ENCODE measurements around the gene PLA1A. TPM values are rescaled to one million over a fixed set of nuclear protein-coding genes. Genes with fewer than 3 reads are reported as not detected.

Gene PLA1A
- total RNA-seq, 1 experiment from 2014 or later = 0.75 TPM

DNA sequence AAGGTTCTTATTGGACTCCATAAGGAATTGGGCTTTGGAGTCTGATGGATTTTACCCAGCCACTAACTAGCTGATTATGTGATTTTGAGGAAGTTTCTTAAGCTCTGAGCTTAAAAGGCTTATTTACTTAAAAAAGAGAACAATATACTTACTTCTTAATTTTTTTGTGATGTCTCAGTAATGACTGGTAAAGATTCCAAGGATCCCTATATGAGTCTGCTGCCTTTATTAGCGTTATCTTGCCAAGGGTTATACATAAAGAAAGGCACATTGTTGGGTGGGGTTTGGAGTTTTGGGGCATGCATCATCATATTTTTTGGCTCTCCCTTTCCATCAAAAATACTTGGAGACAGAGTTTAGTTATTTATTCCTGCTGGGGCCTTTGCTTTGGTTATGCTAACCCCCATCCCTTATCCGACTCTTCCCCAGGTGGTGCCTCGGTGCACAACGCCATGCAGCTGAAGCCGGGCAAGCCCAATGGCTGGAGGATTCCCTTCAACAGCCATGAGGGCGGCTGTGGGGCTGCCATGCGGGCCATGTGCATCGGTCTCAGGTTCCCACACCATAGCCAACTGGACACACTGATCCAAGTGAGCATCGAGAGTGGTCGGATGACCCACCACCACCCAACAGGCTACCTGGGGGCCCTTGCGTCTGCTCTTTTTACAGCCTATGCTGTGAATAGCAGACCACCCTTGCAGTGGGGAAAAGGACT is 11.7 kb upstream of the PLA1A start:
- no peak for DNase-seq
- no TSS peak for BruUV-seq (replicated peaks)
- ChIA-PET CTCF (no interaction called here), POLR2A (no interaction called here)
- peaks cover 2% of the 10 kb centered on the region for H3K27me3 Mint-ChIP-seq (ENCODE audit: insufficient read depth, unreplicated experiment)
- Histone ChIP-seq H3K36me3 (ENCODE audit: control insufficient read depth, insufficient read depth, low read length) (no peaks in the 10 kb centered on the region), H3K9me3 (no peaks in the 10 kb centered on the region), H3K4me1 (no peaks in the 10 kb centered on the region), H3K27me3 (replicated peaks; ENCODE audit: control insufficient read depth, insufficient read depth, low read length) (no peaks in the 10 kb centered on the region), H3K4me3 (ENCODE audit: low read depth, low read length) (no peak overlapping the region)
- no peak for TF ChIP-seq CTCF (IDR thresholded peaks at IDR 0.05; ENCODE audit: insufficient read depth in 1 of 2, low read depth in 1 of 2, low read length in 1 of 2, severe bottlenecking in 1 of 2, unreplicated experiment in 1 of 2)
- H3K36me3 Mint-ChIP-seq (ENCODE audit: insufficient read depth, unreplicated experiment) = no peaks in the 10 kb centered on the region
- H3K27ac Mint-ChIP-seq (ENCODE audit: unreplicated experiment) = no peak overlapping the region
- H3K4me1 Mint-ChIP-seq (ENCODE audit: low read depth, unreplicated experiment) = no peaks in the 10 kb centered on the region
- no peak overlapping the region for H3K4me3 Mint-ChIP-seq (ENCODE audit: unreplicated experiment)
- peaks cover 14% of the 10 kb centered on the region for H3K9me3 Mint-ChIP-seq (ENCODE audit: unreplicated experiment)
- intact Hi-C loops (cut with micrococcal nuclease; ENCODE audit: unreplicated experiment) = no loop called here

DNA sequence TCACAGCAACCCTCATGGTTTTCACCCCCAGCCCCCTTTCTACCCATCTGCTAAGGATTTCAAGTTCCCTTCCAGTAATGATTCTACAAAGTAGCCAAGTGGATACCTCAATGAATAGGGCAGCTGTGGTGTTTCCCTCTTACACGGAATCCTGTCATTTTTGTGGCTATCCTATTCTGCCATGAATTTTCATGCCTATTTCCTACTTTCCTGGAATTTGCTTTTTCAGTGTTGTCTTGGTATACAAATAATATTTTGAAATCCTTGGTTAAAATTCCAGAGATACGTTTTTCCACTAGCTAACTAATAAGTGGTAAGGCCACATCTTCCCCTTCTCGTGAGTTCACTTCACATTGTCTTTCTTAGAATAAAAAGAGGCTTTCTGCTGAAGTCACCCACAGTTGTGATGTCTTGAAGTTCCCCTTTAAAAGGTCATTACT is 10.9 kb upstream of the PLA1A start:
- CTCF ChIA-PET = no interaction called here

GRCh38 chr3:119588112-119588511 is 9.6 kb upstream of the PLA1A start:
- peaks cover 2% of the 10 kb centered on the region for H3K27me3 Mint-ChIP-seq (ENCODE audit: insufficient read depth, unreplicated experiment)
- no peak overlapping the region for H3K4me3 ChIP-seq (ENCODE audit: low read depth, low read length)
- H3K27me3 ChIP-seq (replicated peaks; ENCODE audit: control insufficient read depth, insufficient read depth, low read length) = no peaks in the 10 kb centered on the region
- H3K4me1 ChIP-seq = no peaks in the 10 kb centered on the region
- peaks cover 14% of the 10 kb centered on the region for H3K9me3 Mint-ChIP-seq (ENCODE audit: unreplicated experiment)
- intact Hi-C loops (cut with micrococcal nuclease; ENCODE audit: unreplicated experiment) = no loop called here
- H3K4me3 Mint-ChIP-seq (ENCODE audit: unreplicated experiment) = no peak overlapping the region
- DNase-seq = no peak
- no peak overlapping the region for H3K27ac Mint-ChIP-seq (ENCODE audit: unreplicated experiment)
- no peaks in the 10 kb centered on the region for H3K36me3 ChIP-seq (ENCODE audit: control insufficient read depth, insufficient read depth, low read length)
- no peaks in the 10 kb centered on the region for H3K36me3 Mint-ChIP-seq (ENCODE audit: insufficient read depth, unreplicated experiment)
- ChIA-PET POLR2A (no interaction called here), CTCF (no interaction called here)
- no peaks in the 10 kb centered on the region for H3K4me1 Mint-ChIP-seq (ENCODE audit: low read depth, unreplicated experiment)
- no peaks in the 10 kb centered on the region for H3K9me3 ChIP-seq
- BruUV-seq (replicated peaks) = no TSS peak
- no peak for TF ChIP-seq CTCF (IDR thresholded peaks at IDR 0.05; ENCODE audit: insufficient read depth in 1 of 2, low read depth in 1 of 2, low read length in 1 of 2, severe bottlenecking in 1 of 2, unreplicated experiment in 1 of 2)

More for the DNA sequence above, 10.9 kb upstream of the PLA1A start:
- Mint-ChIP-seq H3K27ac (ENCODE audit: unreplicated experiment) (no peak overlapping the region), H3K4me1 (ENCODE audit: low read depth, unreplicated experiment) (no peaks in the 10 kb centered on the region), H3K27me3 (ENCODE audit: insufficient read depth, unreplicated experiment) (peaks cover 2% of the 10 kb centered on the region), H3K9me3 (ENCODE audit: unreplicated experiment) (peaks cover 14% of the 10 kb centered on the region), H3K36me3 (ENCODE audit: insufficient read depth, unreplicated experiment) (no peaks in the 10 kb centered on the region), H3K4me3 (ENCODE audit: unreplicated experiment) (no peak overlapping the region)
- BruUV-seq (replicated peaks) = no TSS peak
- intact Hi-C loops (cut with micrococcal nuclease; ENCODE audit: unreplicated experiment) = no loop called here
- Histone ChIP-seq H3K27me3 (replicated peaks; ENCODE audit: control insufficient read depth, insufficient read depth, low read length) (no peaks in the 10 kb centered on the region), H3K4me3 (ENCODE audit: low read depth, low read length) (no peak overlapping the region), H3K36me3 (ENCODE audit: control insufficient read depth, insufficient read depth, low read length) (no peaks in the 10 kb centered on the region), H3K4me1 (no peaks in the 10 kb centered on the region), H3K9me3 (no peaks in the 10 kb centered on the region)
- DNase-seq = no peak
- POLR2A ChIA-PET = no interaction called here
- no peak for TF ChIP-seq CTCF (IDR thresholded peaks at IDR 0.05; ENCODE audit: insufficient read depth in 1 of 2, low read depth in 1 of 2, low read length in 1 of 2, severe bottlenecking in 1 of 2, unreplicated experiment in 1 of 2)

Measured in Caco-2 (cell line).